Kidney (tissue), 14 donors: Measurements from ENCODE around the gene ZBBX. TPM values are rescaled to one million over a fixed set of nuclear protein-coding genes. Genes with fewer than 3 reads are reported as not detected.

Experiments
- DNase-seq, 5 donors: peaks; one replicate each; pipeline ENCODE4 v3.0.0-alpha.2; 2013 to 2020
- FAIRE-seq: peaks from 2 replicates; lab custom pipeline; 2012; peaks lifted over from hg19 to GRCh38; lab: Jason Lieb, UNC
- H3K27ac ChIP-seq, 2 donors: one replicate each; pipeline ENCODE4 v1.7.0; 2013; ENCODE audit warnings: low read depth in 2 of 2, low read length in 2 of 2, inconsistent platforms in 1 of 2
- H3K27me3 ChIP-seq: one replicate; pipeline ENCODE4 v1.7.1; 2013; ENCODE audit warnings: low read length, inconsistent platforms; ENCODE audit not compliant: control insufficient read depth, insufficient read depth
- H3K36me3 ChIP-seq, 3 donors: one replicate each; pipeline versions ENCODE4 v1.7.0 to v1.7.1; 2013; ENCODE audit warnings: low read length in 3 of 3, control low read depth in 1 of 3, inconsistent platforms in 1 of 3; ENCODE audit not compliant: insufficient read depth in 3 of 3, control insufficient read depth in 2 of 3
- H3K4me1 ChIP-seq, 3 donors: one replicate each; pipeline versions ENCODE4 v1.7.0 to v1.7.1; 2013; ENCODE audit warnings: low read length in 3 of 3, inconsistent platforms in 1 of 3, low read depth in 1 of 3; ENCODE audit not compliant: control insufficient read depth in 2 of 3, insufficient read depth in 2 of 3
- H3K4me3 ChIP-seq, 3 donors: one replicate each; pipeline versions ENCODE4 v1.7.0 to v1.8.1; 2013; ENCODE audit warnings: low read length in 3 of 3, control low read depth in 1 of 3, inconsistent platforms in 1 of 3
- H3K9ac ChIP-seq, 3 donors: one replicate each; pipeline versions ENCODE4 v1.7.0 to v1.7.1; 2013; ENCODE audit warnings: low read length in 3 of 3, control low read depth in 1 of 3, inconsistent platforms in 1 of 3
- H3K9me3 ChIP-seq, 3 donors: one replicate each; pipeline versions ENCODE4 v1.7.0 to v1.7.1; 2013; ENCODE audit warnings: low read length in 3 of 3, control low read depth in 1 of 3, inconsistent platforms in 1 of 3; ENCODE audit not compliant: control insufficient read depth in 2 of 3, insufficient read depth in 1 of 3
- CTCF ChIP-seq: IDR thresholded peaks from 3 replicates; pipeline ENCODE4 v1.5.1; 2012; ENCODE audit warnings: mild to moderate bottlenecking, moderate library complexity, borderline replicate concordance; ENCODE audit not compliant: insufficient read depth; ENCODE audit errors: extremely low read depth
- intact Hi-C: fragments of 100-400 bp; cut with DNase I; formaldehyde crosslinking; loops from one replicate; pipeline ENCODE4 v1.11.1; 2022
- polyA plus RNA-seq: library from polyadenylated mRNA; stranded (reverse); fragments of 350-450 nt; fragmentation: Illumina TruSeq; extraction: RNeasy Lipid Tissue Mini Kit (QIAGEN cat#74804); gene quantifications from one replicate; pipeline ENCODE4 v1.2.3, GENCODE V29; 2014; ENCODE audit warnings: low read depth, low replicate concordance; ENCODE audit not compliant: insufficient read depth
- total RNA-seq: library from RNA; stranded (reverse); fragmentation: NEBNext Ultra II Directional; extraction: Animal tissue kit (Norgen Biotek cat#: 25700); gene quantifications from one replicate; pipeline ENCODE4 v1.2.1, GENCODE V29; 2021
- donor health status: control.
- donor health status: control.
- donor health status: control.
- donor health status: control.
- donor health status: control.
- donor health status: DM: yes; HTN: yes; CAD: no.
- donor health status: Normal renal cell carcinoma (clear cell type).

Gene ZBBX
- total and polyA plus RNA-seq, 2 donors from 2014 or later = 0.73 to 1.2 TPM

- no peak overlapping the region for H3K4me3 ChIP-seq
- TF ChIP-seq CTCF = no peak
- no peak overlapping the region for H3K9ac ChIP-seq
- H3K9me3 ChIP-seq = no peaks in the 10 kb centered on the region
- no peak for DNase-seq
- no peak for FAIRE-seq
- H3K27me3 ChIP-seq = no peaks in the 10 kb centered on the region
- H3K27ac ChIP-seq = no peak overlapping the region
- intact Hi-C loops = no loop called here
- H3K36me3 ChIP-seq = no peaks in the 10 kb centered on the region
- H3K4me1 ChIP-seq = no peaks in the 10 kb centered on the region
Observed at GRCh38 chr3:167318996-167319615, 61.0 kb downstream of the ZBBX start.

- intact Hi-C loops = no loop called here
- Histone ChIP-seq H3K4me3 (no peak overlapping the region), H3K9ac (no peak overlapping the region), H3K9me3 (no peaks in the 10 kb centered on the region), H3K27me3 (no peaks in the 10 kb centered on the region), H3K36me3 (no peaks in the 10 kb centered on the region), H3K27ac (no peak overlapping the region), H3K4me1 (no peaks in the 10 kb centered on the region)
- FAIRE-seq (no peak), DNase-seq (no peak)
- TF ChIP-seq CTCF = no peak
Observed at GRCh38 chr3:167318306-167318705, 61.8 kb downstream of the ZBBX start.

- DNase-seq (no peak), FAIRE-seq (no peak)
- no peak overlapping the region for H3K4me3 ChIP-seq
- no peak overlapping the region for H3K27ac ChIP-seq
- no peak for TF ChIP-seq CTCF
- intact Hi-C loops = no loop called here
- no peak overlapping the region for H3K9ac ChIP-seq
- H3K36me3 ChIP-seq = no peaks in the 10 kb centered on the region
- no peaks in the 10 kb centered on the region for H3K27me3 ChIP-seq
- no peaks in the 10 kb centered on the region for H3K9me3 ChIP-seq
- peaks cover 0 to 3% (median 0%) of the 10 kb centered on the region in 3 donors for H3K4me1 ChIP-seq
Observed at GRCh38 chr3:167306319-167306718, 73.8 kb downstream of the ZBBX start.
